ENCODE measurements around the gene SNX17. TPM values are rescaled to one million over a fixed set of nuclear protein-coding genes. Genes with fewer than 3 reads are reported as not detected.

SNX17 gene
- total and polyA plus RNA-seq, 2 of the 13 experiments (the other 11 are each of a cell fraction or from before 2014, with no cell fraction given) = 75.0 to 109 TPM

DNA sequence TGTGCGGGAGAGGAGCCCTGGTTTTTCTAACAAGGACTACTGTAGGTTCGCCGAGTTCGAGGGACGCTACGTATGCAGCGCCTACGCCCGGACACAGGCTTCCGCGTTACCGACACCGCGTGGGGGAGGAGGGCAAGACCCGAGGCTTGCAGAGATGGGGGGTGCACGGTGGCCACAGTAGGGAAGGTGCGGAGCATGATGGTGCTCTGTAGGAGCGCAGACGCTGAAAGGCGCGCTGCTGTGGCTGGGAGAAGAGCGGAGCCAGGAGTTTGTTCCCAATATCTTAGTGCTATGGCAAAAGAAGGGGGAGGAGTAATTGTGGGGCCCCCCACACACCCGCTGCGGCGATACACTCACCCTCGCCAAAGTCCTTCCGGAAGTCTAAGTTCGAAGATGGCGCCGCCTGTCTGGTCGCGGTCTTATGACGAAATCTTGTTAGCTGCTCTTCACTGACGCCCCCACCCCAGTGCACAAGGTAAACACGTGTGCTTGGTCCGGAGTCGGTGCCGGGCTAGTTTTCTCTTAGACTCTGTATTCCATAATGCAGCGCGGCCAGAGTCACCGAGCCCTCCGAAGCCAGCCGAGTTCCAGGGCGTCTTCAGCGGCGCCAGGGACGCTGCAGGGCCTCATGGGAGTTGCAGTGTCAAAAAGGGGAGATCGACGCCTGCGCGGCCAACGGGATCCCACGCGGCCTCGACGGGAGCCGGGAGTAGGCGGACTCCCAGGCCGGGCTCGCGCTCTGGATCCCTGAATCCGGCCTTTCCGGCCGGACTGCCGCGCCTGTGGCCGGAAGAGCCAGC is 13.8 kb upstream of the SNX17 start, which contains the start of gene GTF3C2 (continued):
- TF ChIP-seq, protein P1, sequence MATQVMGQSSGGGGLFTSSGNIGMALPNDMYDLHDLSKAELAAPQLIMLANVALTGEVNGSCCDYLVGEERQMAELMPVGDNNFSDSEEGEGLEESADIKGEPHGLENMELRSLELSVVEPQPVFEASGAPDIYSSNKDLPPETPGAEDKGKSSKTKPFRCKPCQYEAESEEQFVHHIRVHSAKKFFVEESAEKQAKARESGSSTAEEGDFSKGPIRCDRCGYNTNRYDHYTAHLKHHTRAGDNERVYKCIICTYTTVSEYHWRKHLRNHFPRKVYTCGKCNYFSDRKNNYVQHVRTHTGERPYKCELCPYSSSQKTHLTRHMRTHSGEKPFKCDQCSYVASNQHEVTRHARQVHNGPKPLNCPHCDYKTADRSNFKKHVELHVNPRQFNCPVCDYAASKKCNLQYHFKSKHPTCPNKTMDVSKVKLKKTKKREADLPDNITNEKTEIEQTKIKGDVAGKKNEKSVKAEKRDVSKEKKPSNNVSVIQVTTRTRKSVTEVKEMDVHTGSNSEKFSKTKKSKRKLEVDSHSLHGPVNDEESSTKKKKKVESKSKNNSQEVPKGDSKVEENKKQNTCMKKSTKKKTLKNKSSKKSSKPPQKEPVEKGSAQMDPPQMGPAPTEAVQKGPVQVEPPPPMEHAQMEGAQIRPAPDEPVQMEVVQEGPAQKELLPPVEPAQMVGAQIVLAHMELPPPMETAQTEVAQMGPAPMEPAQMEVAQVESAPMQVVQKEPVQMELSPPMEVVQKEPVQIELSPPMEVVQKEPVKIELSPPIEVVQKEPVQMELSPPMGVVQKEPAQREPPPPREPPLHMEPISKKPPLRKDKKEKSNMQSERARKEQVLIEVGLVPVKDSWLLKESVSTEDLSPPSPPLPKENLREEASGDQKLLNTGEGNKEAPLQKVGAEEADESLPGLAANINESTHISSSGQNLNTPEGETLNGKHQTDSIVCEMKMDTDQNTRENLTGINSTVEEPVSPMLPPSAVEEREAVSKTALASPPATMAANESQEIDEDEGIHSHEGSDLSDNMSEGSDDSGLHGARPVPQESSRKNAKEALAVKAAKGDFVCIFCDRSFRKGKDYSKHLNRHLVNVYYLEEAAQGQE (IDR thresholded peaks at IDR 0.05; ENCODE audit: borderline replicate concordance in 1 of 2, low read depth in 1 of 2, low read length in 2 of 2) = peak in 1 of 2 experiments; percentile 54; a peak in 1 of 4 replicates
- peak; percentile 96 for TF ChIP-seq NR2C2 (CRISPR knock-in tag; IDR thresholded peaks at IDR 0.05; ENCODE audit: borderline replicate concordance)
- peak; percentile 16; the same call in 1 of the 2 replicates for TF ChIP-seq ZNF44 (CRISPR knock-in tag; IDR thresholded peaks at IDR 0.05)
- TF ChIP-seq, protein P2, sequence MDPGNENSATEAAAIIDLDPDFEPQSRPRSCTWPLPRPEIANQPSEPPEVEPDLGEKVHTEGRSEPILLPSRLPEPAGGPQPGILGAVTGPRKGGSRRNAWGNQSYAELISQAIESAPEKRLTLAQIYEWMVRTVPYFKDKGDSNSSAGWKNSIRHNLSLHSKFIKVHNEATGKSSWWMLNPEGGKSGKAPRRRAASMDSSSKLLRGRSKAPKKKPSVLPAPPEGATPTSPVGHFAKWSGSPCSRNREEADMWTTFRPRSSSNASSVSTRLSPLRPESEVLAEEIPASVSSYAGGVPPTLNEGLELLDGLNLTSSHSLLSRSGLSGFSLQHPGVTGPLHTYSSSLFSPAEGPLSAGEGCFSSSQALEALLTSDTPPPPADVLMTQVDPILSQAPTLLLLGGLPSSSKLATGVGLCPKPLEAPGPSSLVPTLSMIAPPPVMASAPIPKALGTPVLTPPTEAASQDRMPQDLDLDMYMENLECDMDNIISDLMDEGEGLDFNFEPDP (CRISPR knock-in tag; conservative IDR thresholded peaks at IDR 0.05) = 0 out of 2 replicates have a peak, but pooled peaks have one; percentile 89
- peak; percentile 90 for TF ChIP-seq POLR2G (IDR thresholded peaks at IDR 0.05; ENCODE audit: low read depth, low read length)
- TF ChIP-seq YY1 (IDR thresholded peaks at IDR 0.05; ENCODE audit: insufficient read depth, insufficient replicate concordance, low read depth, low read length) = peak; percentile 96
- TF ChIP-seq, protein P3, sequence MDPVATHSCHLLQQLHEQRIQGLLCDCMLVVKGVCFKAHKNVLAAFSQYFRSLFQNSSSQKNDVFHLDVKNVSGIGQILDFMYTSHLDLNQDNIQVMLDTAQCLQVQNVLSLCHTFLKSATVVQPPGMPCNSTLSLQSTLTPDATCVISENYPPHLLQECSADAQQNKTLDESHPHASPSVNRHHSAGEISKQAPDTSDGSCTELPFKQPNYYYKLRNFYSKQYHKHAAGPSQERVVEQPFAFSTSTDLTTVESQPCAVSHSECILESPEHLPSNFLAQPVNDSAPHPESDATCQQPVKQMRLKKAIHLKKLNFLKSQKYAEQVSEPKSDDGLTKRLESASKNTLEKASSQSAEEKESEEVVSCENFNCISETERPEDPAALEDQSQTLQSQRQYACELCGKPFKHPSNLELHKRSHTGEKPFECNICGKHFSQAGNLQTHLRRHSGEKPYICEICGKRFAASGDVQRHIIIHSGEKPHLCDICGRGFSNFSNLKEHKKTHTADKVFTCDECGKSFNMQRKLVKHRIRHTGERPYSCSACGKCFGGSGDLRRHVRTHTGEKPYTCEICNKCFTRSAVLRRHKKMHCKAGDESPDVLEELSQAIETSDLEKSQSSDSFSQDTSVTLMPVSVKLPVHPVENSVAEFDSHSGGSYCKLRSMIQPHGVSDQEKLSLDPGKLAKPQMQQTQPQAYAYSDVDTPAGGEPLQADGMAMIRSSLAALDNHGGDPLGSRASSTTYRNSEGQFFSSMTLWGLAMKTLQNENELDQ (CRISPR knock-in tag; IDR thresholded peaks at IDR 0.05; ENCODE audit: borderline replicate concordance) = no peak
- TF ChIP-seq JARID2 (CRISPR knock-in tag; IDR thresholded peaks at IDR 0.05; ENCODE audit: insufficient replicate concordance) = peak; percentile 74
- TF ChIP-seq HNRNPH1 (optimal IDR thresholded peaks at IDR 0.05; ENCODE audit: low read depth, low read length) = peak; percentile 58
- TF ChIP-seq PRMT3 (CRISPR knock-in tag; IDR thresholded peaks at IDR 0.05; ENCODE audit: borderline replicate concordance, low read depth) = peak; percentile 55; the same call in 1 of the 2 replicates
- no peak for TF ChIP-seq ZNF484 (CRISPR knock-in tag; IDR thresholded peaks at IDR 0.05; ENCODE audit: borderline replicate concordance, low read depth)
- no peak for TF ChIP-seq RFX1 (IDR thresholded peaks at IDR 0.05)
- no peak for TF ChIP-seq ZNF672 (CRISPR knock-in tag; IDR thresholded peaks at IDR 0.05)
- no peak; the same call in none of the 2 replicates for TF ChIP-seq BCL6 (CRISPR knock-in tag; IDR thresholded peaks at IDR 0.05)
- TF ChIP-seq ADNP (CRISPR knock-in tag; IDR thresholded peaks at IDR 0.05) = no peak
- TF ChIP-seq MIER3 (CRISPR knock-in tag; IDR thresholded peaks at IDR 0.05; ENCODE audit: borderline replicate concordance) = peak; percentile 21; the same call in 1 of the 2 replicates
- peak; percentile 49; the same call in 1 of the 2 replicates for TF ChIP-seq NR2F6 (IDR thresholded peaks at IDR 0.05)
- peak; percentile 40 for TF ChIP-seq NR2F6 (CRISPR knock-in tag; IDR thresholded peaks at IDR 0.05)
- no peak for TF ChIP-seq ZNF180 (CRISPR knock-in tag; IDR thresholded peaks at IDR 0.05; ENCODE audit: borderline replicate concordance, low read depth)
- TF ChIP-seq XRCC5 (optimal IDR thresholded peaks at IDR 0.05; ENCODE audit: low read length) = peak; percentile 62
- no peak for TF ChIP-seq EEA1 (CRISPR knock-in tag; IDR thresholded peaks at IDR 0.05; ENCODE audit: borderline replicate concordance)
- peak; percentile 48; the same call in 1 of the 2 replicates for TF ChIP-seq ATF7-NPFF (CRISPR knock-in tag; IDR thresholded peaks at IDR 0.05; ENCODE audit: low read depth)

Data from HepG2 (cell line).